Measurements from ENCODE around the gene RCL1.
"Not testable (repeated sequence)": the region's sequence is repeated elsewhere in the genome, so short reads cannot be mapped to it uniquely, and the experiment has no call there.

Gene RCL1

DNA sequence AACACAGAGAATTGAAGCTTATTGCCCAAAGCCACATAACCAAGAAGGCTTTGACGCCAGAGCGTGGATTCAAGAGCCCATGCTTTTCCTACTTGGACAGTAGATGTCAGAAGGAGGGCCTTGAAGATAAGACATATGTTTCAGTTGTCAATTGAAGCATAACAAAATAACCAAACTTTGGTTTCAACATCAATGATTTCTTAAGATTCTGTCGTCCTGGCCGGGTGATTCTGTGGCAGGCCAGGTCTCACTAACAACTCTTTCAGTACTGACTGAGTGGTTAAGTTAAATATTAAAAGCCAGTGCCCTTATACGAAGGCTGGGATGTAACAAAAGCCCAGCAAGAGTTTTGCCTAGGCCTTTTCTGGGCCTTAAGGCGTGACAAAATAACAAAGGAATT is 94.0 kb downstream of the RCL1 start:
- DNase-seq (ENCODE audit: low read depth): no peak

DNA sequence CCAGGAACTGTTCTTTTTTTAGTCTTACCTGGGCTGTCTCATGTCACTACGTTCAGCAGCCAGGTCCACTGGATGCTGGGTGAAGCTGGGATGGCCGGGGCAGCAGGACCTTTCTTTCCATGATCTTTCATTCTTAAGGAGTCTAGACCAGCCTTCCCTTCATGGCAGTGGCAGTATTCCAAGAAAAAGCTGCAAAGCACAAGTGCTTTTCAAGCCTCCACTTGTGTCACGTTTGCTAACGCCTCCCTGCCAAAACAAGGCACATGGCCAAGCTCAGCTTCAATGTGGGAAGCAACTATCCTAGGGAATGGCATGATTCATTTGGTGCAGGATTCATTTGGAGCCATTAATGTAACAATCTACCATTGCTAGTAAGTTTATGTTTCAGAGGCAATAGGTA is 94.8 kb downstream of the RCL1 start:
- no peak for DNase-seq (ENCODE audit: low read depth)

GRCh38 chr9:4890242-4890641 is 97.5 kb downstream of the RCL1 start:
- no peak for DNase-seq (ENCODE audit: low read depth)

- no peak for DNase-seq (ENCODE audit: low read depth)
Measured at GRCh38 chr9:4890929-4891328, 98.2 kb downstream of the RCL1 start.

DNA sequence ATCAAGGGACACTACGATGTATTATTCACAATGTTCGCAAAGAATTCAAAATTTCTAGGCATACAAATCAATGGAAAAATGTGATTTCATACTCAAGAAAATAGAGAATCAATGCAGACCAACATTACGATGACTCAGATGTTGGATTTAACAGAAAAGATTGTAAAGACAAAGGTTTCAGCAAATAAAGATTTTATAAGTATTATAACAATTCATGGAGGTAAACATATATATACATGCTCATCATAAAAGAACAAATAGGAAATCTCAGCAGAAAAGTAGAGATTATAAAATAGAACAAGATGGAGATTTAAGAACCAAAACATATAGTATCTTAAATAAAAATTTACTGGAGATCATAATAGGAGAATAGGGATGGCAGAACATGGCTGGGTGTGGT is 98.9 kb downstream of the RCL1 start:
- no peak for DNase-seq (ENCODE audit: low read depth)

DNA sequence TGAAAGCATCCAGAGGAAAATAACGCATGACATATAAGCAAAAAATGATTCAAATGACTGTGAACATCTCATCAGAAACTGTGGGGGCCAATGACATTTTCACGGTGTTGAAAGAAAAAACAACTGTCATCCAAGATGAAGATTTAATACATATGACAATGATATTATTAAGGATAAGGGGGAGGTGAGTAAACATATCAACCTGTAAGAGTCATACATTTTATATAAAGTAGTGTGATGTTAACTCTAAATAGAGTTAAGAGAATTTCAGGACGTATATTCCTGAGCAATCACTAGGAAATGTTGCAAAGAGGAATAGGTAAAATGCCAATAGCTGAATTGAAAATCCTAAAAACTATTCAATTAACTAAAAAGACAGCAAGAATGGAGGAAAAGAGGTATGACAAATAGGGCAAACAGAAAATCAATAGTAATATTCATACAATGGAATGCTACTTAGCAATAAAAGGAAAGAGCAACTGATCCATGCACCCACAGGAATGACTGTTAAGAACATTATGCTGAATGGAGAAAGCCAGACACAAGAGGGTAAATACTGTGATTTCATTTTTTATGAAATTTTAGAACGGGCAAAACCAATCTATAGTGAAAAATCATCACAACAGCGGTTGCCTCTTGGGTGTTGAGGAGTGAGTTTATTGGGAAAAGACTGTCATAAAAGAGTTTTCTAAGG is 99.9 kb downstream of the RCL1 start:
- DNase-seq (ENCODE audit: low read depth): no peak

DNA sequence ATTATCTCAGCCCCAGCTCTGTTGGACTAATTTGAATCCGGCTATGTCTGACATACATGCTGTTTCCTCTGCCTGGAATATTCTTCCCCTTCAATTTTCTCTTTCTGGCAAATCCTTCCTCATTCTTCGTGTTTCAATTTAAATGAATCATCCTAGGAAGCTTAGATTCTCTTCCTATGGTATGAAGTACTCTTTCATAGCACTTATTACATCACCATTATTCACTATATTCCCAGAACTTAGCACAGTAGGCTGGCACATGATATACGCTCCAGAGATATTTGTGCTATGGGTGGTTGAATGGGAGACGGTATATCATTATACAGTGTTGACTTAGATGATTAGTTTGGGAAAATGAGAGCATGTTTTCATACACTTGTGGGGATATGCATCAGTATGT is 101.3 kb downstream of the RCL1 start:
- no peak for DNase-seq (ENCODE audit: low read depth)

GRCh38 chr9:4899853-4900252 is 107.1 kb downstream of the RCL1 start:
- not testable (repeated sequence) for DNase-seq (ENCODE audit: low read depth)

- peak; percentile 17 for DNase-seq (ENCODE audit: low read depth)
Measured at GRCh38 chr9:4901401-4902134, 108.8 kb downstream of the RCL1 start.

- DNase-seq (ENCODE audit: low read depth): no peak
Measured at GRCh38 chr9:4902135-4902475, 109.4 kb downstream of the RCL1 start.

DNA sequence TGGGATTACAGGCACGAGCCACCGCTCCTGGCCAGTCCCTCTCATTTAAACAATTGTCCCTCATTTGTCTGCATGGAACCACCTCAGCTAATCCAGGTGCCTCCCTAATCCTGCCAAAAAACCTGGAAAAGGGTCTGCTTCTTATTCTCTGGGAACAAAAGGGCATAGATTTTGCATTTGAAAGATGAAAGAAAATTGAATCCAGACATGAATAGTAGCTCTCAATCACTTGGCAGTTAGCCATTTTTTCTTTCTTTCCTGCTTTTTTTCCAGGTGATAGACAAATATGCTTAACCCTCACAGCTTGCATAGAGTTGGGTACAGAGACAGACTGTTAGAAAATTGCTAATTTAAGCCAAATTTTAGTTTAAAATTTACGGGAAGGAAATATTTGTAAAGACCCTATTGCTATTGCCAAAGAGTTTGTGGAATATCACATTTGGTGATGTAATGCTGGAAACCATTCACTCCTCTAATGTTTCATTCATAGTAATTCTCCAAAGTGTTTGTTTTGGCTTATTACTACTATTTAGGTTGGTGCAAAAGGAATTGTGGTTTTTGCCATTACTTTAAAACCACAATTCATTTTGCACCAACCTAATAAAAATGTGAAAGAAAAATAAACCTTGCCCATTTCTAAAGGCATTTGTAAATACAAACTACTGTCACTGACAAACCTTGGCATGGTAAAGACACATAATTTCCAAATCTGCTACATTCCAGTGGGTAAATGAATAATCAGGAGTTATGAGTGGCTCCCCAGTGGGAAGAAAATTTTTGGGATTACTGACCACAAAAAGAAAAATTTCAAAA is 111.8 kb downstream of the RCL1 start:
- DNase-seq (ENCODE audit: low read depth): no peak

GRCh38 chr9:4905135-4905490 is 112.4 kb downstream of the RCL1 start:
- no peak for DNase-seq (ENCODE audit: low read depth)
